ENCODE data around the gene ESPNL.
"Not testable (repeated sequence)": the region's sequence is repeated elsewhere in the genome, so short reads cannot be mapped to it uniquely, and the experiment has no call there.

Gene ESPNL

GRCh38 chr2:238168196-238169047, 68.3 kb downstream of the ESPNL start:
- in situ Hi-C loops (cut with HindIII; ENCODE audit: low sequenced_read_pairs), result no loop called here

GRCh38 chr2:238169048-238169707, 69.0 kb downstream of the ESPNL start:
- in situ Hi-C loops (cut with HindIII; ENCODE audit: low sequenced_read_pairs), result no loop called here

DNA sequence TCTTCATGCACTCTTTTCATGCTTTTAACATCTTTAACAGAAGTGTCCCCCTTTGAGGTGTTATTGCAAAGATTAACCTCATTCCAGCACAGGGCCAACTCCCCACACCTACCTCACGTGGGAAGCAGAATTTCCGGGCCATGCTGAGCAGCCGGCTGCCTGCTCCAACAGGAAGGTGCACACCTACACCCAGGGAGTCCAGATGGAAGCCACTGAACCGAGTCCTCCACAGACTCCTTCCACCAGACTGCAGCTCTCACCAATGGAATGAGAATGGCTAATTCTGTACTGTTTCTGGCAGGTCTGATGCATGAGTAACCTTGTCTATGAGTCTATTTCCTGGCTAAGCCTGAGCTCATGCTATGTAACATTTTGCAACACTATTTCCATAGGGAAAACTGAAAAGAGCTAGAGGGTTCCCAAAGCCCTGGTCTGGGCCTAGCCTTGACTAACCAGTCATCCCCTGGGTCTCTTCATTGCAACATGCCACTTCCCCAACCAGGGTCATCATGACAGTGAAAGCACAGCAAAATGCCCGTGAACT, 69.6 kb downstream of the ESPNL start:
- in situ Hi-C loops (cut with HindIII; ENCODE audit: low sequenced_read_pairs), result no loop called here

DNA sequence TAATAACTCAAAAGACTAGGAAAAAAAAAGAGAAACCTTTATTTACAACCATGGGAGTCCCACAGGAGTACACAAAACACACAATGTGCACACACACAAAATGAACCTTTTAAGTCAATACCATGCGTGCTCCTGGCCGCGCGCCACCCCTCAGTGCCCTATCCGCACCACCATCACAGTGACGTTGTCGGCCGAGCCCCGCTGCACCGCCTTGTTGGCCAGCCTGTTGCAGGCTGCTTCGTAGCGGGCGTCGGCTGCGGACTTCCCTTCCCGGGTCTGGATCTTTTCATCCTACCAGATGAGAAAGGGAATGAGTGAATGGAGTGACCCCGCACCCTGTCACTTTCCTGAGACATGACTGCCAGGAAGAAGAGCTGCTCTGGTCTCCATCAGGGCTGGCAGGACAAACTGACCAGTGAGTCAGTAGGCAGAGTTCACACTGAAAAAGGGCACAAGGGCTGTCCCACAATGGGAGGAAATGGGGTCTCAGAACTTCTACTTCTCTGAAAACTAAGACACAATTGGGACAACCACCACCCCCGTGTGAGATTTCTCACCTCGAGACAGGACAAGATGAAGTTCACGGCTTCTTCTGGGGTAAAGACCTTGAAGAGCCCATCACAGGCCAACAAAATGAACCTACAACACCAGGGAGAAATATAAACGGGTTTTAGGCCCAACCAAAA, 70.4 kb downstream of the ESPNL start:
- in situ Hi-C loops (cut with HindIII; ENCODE audit: low sequenced_read_pairs), result no loop called here

DNA sequence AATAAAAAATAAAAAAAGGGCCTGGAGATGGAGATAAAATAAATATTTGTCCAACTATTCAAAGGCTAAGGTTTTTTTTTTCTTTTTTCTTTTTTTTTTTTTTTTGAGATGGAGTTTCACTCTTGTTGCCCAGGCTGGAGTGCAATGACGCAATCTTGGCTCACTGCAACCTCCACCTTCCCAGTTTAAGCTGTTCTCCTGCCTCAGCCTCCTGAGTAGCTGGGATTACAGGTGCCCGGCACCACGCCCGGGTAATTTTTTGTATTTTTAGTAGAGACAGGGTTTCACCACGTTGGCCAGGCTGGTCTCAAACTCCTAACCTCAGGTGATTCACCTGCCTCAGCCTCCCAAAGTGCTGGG, 70.9 kb downstream of the ESPNL start:
- in situ Hi-C loops (cut with HindIII; ENCODE audit: low sequenced_read_pairs), result not testable (repeated sequence)

- in situ Hi-C loops (cut with HindIII; ENCODE audit: low sequenced_read_pairs), result no loop called here
Measured at GRCh38 chr2:238171575-238172187, 71.5 kb downstream of the ESPNL start.

GRCh38 chr2:238172439-238172838, 72.3 kb downstream of the ESPNL start:
- in situ Hi-C loops (cut with HindIII; ENCODE audit: low sequenced_read_pairs), result no loop called here

GRCh38 chr2:238173692-238174091, 73.6 kb downstream of the ESPNL start:
- in situ Hi-C loops (cut with HindIII; ENCODE audit: low sequenced_read_pairs), result no loop called here

DNA sequence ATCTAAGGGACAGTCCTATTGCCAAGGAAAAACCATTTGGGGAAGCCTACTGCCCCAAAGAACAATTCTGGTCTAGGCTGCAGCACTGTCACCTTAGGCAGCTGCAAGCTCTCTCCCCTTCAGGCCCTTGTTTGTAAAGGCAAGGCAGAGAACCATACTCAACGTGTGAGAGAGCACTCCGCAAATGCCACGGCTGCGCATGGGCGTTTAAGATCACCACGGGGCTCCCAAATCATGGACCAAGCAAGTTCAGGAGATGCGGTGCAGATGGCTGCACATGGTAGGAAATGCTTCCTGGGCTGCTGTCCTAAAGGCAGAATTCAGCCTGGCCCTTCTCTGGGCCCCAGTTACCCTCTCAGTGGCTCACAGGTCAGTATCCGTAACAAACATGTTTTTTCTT, 74.2 kb downstream of the ESPNL start:
- in situ Hi-C loops (cut with HindIII; ENCODE audit: low sequenced_read_pairs), result no loop called here

GRCh38 chr2:238174701-238175100, 74.6 kb downstream of the ESPNL start:
- in situ Hi-C loops (cut with HindIII; ENCODE audit: low sequenced_read_pairs), result no loop called here

- in situ Hi-C loops (cut with HindIII; ENCODE audit: low sequenced_read_pairs), result no loop called here
Measured at GRCh38 chr2:238176613-238177012, 76.5 kb downstream of the ESPNL start.

DNA sequence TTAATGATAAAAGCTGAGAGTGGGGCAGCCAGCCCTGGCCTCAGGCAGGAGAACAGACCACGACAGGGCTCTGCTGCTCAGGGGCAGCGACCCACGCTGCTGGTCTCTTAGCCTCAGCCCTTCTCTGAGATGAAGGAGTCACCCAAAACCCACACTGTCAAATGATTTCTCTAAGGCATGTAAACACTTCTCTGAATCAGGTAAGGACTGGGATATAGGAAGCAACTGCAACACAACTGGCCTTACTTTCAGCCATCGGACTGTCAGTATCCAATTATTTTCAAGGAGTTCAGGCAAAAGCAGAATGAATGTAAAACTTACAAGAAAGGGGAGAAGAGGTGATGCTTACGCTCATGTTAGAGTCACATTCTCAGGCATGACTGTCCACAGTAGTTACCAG, 80.4 kb downstream of the ESPNL start:
- in situ Hi-C loops (cut with HindIII; ENCODE audit: low sequenced_read_pairs), result loop anchor here (5.0 kb wide), 1 partner anchor 47 kb away; no protein-coding TSS in a partner anchor

- in situ Hi-C loops (cut with HindIII; ENCODE audit: low sequenced_read_pairs), result loop anchor here (5.0 kb wide), 1 partner anchor 45 kb away; no protein-coding TSS in a partner anchor
Measured at GRCh38 chr2:238182362-238182761, 82.2 kb downstream of the ESPNL start.
